Measurements from ENCODE around the gene MEGF11.

MEGF11 gene

GRCh38 chr15:65970937-65971740 lies 282.4 kb downstream of the MEGF11 start:
- no peak for DNase-seq (ENCODE audit: low read depth in 2 of 2)

- no peak for DNase-seq (ENCODE audit: low read depth in 2 of 2)
Observed at GRCh38 chr15:65969865-65970816, 283.4 kb downstream of the MEGF11 start.

DNA sequence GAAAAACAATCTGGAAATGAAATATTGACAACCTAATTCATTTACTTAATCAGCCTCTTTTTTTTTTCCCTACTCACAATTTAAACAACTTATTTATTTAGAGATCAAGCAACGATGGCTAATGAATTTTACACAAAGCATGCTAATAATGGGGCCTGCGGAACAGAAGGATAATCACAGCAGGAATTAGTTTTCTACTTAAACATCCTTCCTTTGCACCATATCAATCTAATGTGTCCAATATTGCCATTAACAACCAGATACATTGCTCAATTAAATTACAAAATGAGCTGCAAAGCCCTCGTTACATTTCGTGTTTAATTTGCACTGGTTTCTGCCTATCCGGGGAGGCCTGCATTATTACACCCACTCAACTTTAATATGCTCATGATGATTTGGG lies 285.0 kb downstream of the MEGF11 start:
- DNase-seq (ENCODE audit: low read depth in 2 of 2): no peak

DNA sequence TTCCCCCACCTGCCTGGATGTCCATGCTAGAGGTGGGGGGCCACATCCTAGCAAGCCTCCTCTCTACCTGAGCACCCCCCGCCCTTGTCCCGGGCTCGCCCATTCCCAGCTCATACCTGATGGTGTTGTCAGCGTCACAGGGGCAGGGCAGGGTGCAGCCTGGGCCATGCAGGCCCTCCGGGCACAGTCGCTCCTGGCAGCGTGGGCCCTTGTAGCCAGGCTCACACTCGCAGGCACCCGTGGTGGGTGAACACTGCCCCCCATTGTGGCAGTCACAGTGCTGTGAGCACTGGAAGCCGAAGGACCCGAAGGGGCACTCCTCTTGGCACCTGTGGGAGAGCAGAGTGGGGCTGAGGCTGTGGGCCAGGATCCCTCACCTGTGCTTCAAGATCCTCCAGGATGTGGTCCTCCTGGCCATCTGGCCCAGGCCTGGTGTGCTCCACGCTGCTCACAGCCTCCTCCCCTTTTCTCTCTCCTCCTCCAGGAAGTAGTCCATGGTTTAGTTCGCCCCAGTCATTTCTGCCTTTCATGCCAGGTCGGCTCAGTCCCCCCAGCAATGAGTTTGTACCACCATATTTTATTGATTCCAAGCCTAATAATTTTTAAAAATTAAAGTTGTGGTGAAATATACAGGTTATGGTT lies 288.6 kb downstream of the MEGF11 start:
- DNase-seq (ENCODE audit: low read depth in 2 of 2): no peak

DNA sequence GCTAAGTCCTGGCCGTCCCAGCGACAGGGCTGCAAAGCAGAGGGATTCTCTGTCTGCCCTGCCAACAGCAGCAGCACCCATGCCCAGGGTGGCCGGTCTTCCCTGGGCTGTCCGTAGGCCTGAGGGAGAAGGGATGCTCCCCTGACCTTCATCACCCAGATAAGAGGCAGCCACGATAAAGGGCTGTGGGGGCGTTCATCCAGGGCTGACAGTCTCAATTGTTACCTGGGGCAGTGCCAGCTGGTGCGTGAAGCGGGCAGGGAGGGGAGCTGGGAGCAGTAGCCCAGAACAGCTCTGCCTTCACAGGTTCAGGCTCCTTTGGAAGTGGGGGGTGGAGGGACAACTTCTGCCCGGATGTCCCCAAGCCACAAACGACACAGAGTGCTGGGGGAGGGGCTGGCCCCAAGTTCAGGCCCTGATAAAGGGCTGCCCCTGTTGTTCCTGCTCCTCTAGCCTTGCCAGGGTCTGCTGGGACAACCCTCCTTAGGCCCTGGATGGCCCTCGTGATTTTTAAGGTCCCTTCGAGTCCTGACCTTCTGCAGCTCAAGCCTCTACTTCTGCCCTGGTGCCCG lies 289.6 kb downstream of the MEGF11 start:
- no peak for DNase-seq (ENCODE audit: low read depth in 2 of 2)

- no peak for DNase-seq (ENCODE audit: low read depth in 2 of 2)
Observed at GRCh38 chr15:65963358-65963757, 290.2 kb downstream of the MEGF11 start.

DNA sequence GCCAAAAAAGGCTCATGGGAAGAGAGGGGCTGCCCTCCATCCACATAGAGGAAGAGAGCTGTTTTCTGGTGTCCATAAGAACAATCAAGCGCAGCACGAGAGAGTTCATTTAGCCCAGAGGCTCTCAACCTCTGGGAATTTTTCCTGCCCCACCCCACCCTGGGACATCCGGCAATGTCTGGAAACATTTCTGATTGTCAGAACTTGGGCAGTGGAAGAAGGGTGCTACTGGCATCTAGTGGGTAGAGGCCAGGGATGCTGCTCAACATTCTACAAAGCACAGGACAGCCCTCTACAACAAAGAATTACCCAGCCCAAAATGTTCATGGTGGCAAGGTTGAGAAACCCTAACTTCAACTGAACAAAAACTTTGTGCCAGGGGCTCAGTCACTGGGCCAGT lies 291.4 kb downstream of the MEGF11 start:
- DNase-seq (ENCODE audit: low read depth in 2 of 2): no peak

DNA sequence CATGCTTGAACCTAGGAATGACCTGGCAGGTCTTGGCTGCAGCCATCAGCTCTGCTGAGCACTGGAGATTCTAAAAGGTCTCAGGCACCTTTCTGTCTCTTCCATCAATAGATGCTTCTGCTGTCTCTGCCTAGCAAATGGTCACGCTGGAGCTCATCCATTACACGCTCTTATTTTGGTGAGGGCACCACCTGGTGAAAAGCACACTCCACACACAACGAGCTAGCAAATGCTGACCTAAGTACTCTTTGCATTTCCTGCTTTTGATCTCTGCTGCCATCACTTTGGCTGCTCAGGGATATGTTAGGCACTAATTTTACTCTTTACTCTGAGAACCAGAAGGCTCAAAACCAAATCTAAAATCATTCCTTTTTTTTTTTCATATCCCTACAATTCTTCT lies 293.0 kb downstream of the MEGF11 start:
- no peak for DNase-seq (ENCODE audit: low read depth in 2 of 2)

- no peak for DNase-seq (ENCODE audit: low read depth in 2 of 2)
Observed at GRCh38 chr15:65958835-65959234, 294.7 kb downstream of the MEGF11 start.

DNA sequence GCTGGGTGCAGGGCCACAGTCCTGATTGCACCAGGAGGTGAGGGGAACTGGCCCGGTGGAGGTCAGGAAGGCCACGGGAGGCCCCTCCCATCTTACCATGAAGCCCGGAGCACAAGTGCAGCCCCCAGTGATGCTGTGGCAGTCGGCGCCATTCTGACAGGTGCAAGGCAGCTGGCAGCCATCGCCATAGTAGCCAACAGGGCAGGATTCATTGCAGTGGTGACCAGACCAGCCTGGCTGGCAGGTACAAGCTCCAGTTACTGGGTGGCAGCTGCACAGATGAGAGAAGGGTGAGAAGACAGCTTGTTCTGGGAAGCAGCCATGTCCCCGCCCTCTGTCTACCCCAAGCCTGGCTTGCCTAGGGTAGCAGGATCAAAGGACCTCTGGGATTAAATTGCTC lies 296.1 kb downstream of the MEGF11 start:
- DNase-seq (ENCODE audit: low read depth in 2 of 2): no peak

DNA sequence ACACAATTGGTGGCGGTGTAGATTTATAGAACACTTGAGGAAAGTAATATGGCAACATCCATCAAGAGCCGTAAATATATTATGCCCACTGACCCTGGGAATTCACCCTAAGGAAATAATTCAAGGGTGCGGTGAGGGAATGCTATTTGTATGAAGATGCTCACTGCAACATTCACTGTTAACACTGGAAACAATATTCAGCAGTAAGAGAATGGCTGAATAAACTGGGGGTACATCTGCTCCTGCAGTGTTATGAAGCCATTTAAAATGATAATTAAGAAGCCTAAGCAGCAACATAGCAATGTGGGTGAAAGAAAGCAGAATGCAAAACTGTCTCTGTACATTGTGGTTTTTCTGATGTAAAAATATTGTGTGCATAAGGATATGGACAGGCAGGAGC lies 296.7 kb downstream of the MEGF11 start:
- no peak for DNase-seq (ENCODE audit: low read depth in 2 of 2)

GRCh38 chr15:65956307-65956706 lies 297.2 kb downstream of the MEGF11 start:
- no peak for DNase-seq (ENCODE audit: low read depth in 2 of 2)

DNA sequence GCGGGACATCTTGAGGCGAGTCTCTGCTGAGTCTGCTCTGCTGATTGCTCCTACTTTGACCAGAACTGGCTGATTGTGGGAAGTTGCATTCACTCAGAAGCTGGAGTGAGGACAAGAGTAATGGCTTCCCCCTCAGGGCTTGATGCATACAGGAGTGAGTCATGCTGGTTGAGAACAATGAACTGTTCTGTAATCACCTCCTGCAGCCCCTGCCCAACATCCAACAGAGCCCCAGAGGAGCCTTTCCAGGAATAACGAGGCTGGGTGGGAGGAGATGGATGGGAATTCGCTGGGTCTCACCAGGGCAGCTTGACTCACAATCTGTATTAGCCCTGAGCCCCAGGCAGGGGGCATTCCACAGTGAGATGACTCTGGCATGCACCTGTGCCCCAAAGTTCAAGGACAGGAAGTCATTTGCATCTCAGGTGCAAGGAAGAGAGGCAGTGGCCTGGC lies 299.2 kb downstream of the MEGF11 start:
- no peak for DNase-seq (ENCODE audit: low read depth in 2 of 2)

GRCh38 chr15:65953622-65954021 lies 299.9 kb downstream of the MEGF11 start:
- DNase-seq (ENCODE audit: low read depth in 2 of 2): no peak

GRCh38 chr15:65952391-65953053 lies 301.0 kb downstream of the MEGF11 start:
- DNase-seq (ENCODE audit: low read depth in 2 of 2): no peak

DNA sequence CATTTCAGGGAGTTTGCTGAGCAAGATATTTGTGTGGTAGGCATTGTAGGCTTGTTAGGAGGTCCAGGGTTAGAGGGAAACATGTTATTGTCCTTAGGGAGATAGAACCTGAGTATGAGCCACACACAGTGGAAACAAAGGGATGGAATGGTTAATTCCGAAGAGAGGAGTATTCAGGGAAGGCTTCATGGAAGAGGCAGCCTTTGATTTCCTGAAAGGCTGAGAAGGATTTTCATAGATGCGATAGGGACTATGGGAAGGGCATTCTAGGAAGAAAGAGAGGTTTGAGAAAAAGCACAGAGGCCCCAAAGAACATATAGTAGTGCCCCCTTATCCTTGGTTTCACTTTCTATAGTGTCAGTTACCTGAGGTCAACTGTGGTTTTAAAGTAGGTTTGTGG lies 302.5 kb downstream of the MEGF11 start:
- DNase-seq (ENCODE audit: low read depth in 2 of 2): no peak

GRCh38 chr15:65949491-65949890 lies 304.1 kb downstream of the MEGF11 start:
- DNase-seq (ENCODE audit: low read depth in 2 of 2): no peak

- DNase-seq (ENCODE audit: low read depth in 2 of 2): no peak
Observed at GRCh38 chr15:65949011-65949410, 304.5 kb downstream of the MEGF11 start.

DNA sequence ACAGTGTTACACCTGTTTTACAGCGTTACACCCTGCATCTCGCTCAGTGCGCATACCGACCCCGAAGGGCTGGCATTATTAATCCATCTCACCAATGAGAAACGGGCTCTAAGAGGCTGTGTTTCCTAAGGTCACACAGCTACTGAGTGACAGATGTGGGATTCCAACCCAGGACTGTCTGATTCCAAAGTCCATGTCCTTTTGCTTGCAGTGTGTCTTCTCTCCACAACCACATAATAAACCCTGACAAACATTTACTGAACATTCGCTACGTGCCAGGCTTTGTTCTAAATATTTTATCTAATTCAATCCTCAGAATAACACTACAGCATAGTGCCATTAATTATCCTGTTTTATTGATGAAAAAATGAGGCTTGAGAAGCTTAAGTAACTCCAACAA lies 305.2 kb downstream of the MEGF11 start:
- no peak for DNase-seq (ENCODE audit: low read depth in 2 of 2)

- no peak for DNase-seq (ENCODE audit: low read depth in 2 of 2)
Observed at GRCh38 chr15:65947041-65947440, 306.5 kb downstream of the MEGF11 start.

DNA sequence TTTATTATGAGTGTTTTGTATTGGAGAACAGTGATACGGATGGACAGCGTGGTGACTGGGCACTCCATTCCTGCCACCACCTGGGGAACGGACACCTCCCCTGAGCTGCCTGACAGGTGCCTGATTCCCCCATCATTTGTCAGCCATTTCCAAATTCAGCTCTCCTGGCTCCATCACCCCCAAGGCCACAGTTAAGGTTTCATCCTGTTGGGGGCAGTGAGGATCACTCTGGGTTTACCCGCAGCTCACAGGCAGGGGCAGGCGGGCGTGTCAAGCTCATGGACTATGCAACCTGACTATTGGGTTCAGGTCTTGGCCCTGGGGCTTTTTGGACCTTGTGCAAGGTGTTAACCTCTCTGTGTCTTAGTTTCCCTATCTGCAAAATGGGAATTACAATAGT lies 307.9 kb downstream of the MEGF11 start:
- no peak for DNase-seq (ENCODE audit: low read depth in 2 of 2)
